BJ (cell line): ENCODE results near the gene ZNF319. TPM values are rescaled to one million over a fixed set of nuclear protein-coding genes. Genes with fewer than 3 reads are reported as not detected.

Experiments used
- CTCF ChIA-PET: fragments of 350-600 bp; formaldehyde crosslinking; extraction: SDS; loops from one replicate; lab custom pipeline; 2021; ENCODE audit warnings: antibody characterized with exemption, inconsistent platforms; lab: Yijun Ruan, JAX
- POLR2A ChIA-PET: fragments of 300-600 bp; sonication (Branson Sonifier 250); formaldehyde crosslinking; extraction: SDS; loops from one replicate; lab custom pipeline; 2021; ENCODE audit warnings: antibody characterized with exemption; lab: Charles Lee
- DNase-seq: peaks from one replicate; pipeline ENCODE4 v3.0.0-alpha.2; 2011; ENCODE audit warnings: low read depth
- H3K27me3 ChIP-seq: 2 replicates; pipeline ENCODE4 v1.6.0; 2011; ENCODE audit warnings: low read length; ENCODE audit not compliant: control insufficient read depth, insufficient read depth
- H3K36me3 ChIP-seq: 2 replicates; pipeline ENCODE4 v1.5.1; 2011; ENCODE audit warnings: low read length; ENCODE audit not compliant: control insufficient read depth, insufficient read depth
- H3K4me3 ChIP-seq: 2 replicates; pipeline ENCODE4 v1.5.1; 2011; ENCODE audit warnings: low read depth, mild to moderate bottlenecking, control low read depth, low read length
- polyA plus RNA-seq: library from polyadenylated mRNA; depleted of rRNA; stranded (reverse); fragments of >200 nt; gene quantifications from 2 replicates; pipeline ENCODE4 v1.2.3, GENCODE V29; 2011
- TF ChIP-seq, protein P1 (sequence below): IDR thresholded peaks from 2 replicates; pipeline ENCODE4 v1.5.1; 2011; ENCODE audit warnings: low read depth, mild to moderate bottlenecking, control low read depth, inconsistent platforms, low read length, moderate library complexity; ENCODE audit not compliant: insufficient read depth

Gene ZNF319
- polyA plus RNA-seq, 1 experiment = 5.8 TPM

DNA sequence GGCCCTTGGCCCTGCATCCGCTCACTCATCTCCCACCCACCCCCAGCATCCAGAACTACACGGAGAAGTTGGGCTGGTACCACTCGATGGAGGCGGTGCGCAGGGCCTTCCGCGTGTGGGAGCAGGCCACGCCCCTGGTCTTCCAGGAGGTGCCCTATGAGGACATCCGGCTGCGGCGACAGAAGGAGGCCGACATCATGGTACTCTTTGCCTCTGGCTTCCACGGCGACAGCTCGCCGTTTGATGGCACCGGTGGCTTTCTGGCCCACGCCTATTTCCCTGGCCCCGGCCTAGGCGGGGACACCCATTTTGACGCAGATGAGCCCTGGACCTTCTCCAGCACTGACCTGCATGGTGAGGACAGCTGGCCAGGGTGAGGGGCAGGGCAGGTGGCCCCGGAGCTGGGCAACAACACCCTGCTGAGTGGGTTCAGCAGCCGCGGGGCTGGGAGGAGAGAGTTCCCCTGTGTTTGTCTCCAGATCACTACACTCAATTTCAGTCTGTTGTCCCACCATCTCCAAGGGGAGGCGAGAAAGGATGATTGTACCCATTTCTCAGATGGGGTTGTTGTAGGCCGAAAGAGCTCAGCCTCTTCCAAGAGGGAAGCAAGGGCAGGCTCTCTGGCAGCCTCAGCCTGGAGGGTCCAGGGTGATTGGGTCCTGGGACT lies 39.5 kb upstream of the ZNF319 start:
- H3K4me3 ChIP-seq = no peak overlapping the region
- TF ChIP-seq, protein P1, sequence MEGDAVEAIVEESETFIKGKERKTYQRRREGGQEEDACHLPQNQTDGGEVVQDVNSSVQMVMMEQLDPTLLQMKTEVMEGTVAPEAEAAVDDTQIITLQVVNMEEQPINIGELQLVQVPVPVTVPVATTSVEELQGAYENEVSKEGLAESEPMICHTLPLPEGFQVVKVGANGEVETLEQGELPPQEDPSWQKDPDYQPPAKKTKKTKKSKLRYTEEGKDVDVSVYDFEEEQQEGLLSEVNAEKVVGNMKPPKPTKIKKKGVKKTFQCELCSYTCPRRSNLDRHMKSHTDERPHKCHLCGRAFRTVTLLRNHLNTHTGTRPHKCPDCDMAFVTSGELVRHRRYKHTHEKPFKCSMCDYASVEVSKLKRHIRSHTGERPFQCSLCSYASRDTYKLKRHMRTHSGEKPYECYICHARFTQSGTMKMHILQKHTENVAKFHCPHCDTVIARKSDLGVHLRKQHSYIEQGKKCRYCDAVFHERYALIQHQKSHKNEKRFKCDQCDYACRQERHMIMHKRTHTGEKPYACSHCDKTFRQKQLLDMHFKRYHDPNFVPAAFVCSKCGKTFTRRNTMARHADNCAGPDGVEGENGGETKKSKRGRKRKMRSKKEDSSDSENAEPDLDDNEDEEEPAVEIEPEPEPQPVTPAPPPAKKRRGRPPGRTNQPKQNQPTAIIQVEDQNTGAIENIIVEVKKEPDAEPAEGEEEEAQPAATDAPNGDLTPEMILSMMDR = no peak
- H3K27me3 ChIP-seq = no peaks in the 10 kb centered on the region
- no peaks in the 10 kb centered on the region for H3K36me3 ChIP-seq
- ChIA-PET POLR2A (no interaction called here), CTCF (interaction anchor here (1.3 kb wide), 1 partner anchor 82 kb away, joined by 3 read pairs; no protein-coding TSS in a partner anchor)
- DNase-seq = no peak

DNA sequence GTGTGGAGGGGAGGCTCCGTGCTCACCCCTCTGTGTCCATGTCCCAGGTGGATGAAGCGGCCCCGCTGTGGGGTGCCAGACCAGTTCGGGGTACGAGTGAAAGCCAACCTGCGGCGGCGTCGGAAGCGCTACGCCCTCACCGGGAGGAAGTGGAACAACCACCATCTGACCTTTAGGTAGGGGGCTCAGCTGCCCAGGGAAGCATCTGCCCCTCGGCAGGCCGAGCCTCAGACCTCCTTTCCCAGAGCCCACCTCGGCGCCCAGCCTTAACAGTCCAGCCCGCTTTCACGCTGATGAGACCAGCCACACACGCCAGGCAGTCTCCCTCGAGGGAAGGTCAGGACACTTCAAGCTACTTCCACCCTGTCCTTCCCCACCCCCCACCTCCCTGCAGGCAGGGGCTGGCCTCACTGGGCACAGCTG lies 37.8 kb upstream of the ZNF319 start:
- CTCF ChIA-PET = interaction anchor here (0.6 kb wide), 1 partner anchor 14 kb away, joined by 3 read pairs; no protein-coding TSS in a partner anchor
- TF ChIP-seq, protein P1 = no peak
- POLR2A ChIA-PET = no interaction called here

DNA sequence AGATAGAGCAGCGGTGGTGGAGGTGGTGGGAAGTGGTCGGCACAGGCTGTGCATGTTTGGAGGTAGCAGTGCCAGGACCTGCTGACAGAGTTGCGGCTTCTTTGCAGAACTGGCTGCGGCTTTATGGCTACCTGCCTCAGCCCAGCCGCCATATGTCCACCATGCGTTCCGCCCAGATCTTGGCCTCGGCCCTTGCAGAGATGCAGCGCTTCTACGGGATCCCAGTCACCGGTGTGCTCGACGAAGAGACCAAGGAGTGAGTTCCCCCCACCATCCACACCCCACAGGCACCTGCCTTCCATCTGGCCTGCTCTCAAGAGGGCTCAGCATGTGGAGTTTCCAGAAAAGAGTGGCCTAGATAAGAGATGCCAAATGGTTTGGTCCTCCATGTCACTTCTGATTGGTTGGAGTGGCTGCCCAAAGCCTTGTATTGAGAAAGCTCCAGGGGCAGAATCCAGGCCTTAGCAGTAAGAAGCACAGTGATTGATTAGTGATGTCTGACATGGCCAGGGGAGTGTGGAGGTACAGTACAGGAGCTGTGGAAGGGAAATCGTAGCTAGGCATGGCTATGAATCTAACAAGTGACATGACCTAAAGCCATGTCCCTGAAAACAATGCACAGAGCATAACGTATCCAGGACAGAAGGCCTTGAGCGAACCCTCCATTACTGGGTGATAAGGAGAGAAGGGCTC lies 37.0 kb upstream of the ZNF319 start:
- no peak for DNase-seq
- POLR2A ChIA-PET = no interaction called here
- Histone ChIP-seq H3K27me3 (no peaks in the 10 kb centered on the region; the same call in 1 of the 2 replicates), H3K36me3 (no peaks in the 10 kb centered on the region), H3K4me3 (no peak overlapping the region)
- TF ChIP-seq, protein P1 = no peak
- CTCF ChIA-PET = interaction anchor here (0.6 kb wide), 1 partner anchor 14 kb away, joined by 3 read pairs; no protein-coding TSS in a partner anchor

More for the DNA sequence above, 37.8 kb upstream of the ZNF319 start:
- Histone ChIP-seq H3K27me3 (no peaks in the 10 kb centered on the region; the same call in 1 of the 2 replicates), H3K36me3 (no peaks in the 10 kb centered on the region), H3K4me3 (no peak overlapping the region)
- no peak for DNase-seq

DNA sequence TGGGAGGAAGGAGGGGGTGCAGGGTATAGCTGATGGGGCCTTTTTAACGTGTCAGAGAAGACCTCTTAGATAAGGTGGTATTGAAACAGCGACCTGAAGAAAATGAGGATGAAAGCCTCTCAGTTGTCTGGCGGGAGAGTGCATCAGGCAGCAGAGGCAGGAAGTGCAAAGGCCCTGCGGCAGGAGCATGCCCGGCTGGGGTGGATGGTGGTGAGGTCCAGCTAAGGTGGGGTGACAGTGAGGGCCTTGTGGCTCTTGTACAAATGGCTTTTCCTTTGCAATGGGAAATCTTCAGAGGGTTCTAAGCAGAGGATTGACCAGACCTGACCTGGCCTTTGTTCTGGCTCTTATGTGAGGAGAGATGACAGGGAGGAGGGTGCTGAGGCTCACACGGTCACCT lies 36.5 kb upstream of the ZNF319 start:
- TF ChIP-seq, protein P1 = no peak
- Histone ChIP-seq H3K27me3 (no peaks in the 10 kb centered on the region; the same call in 1 of the 2 replicates), H3K4me3 (no peak overlapping the region), H3K36me3 (no peaks in the 10 kb centered on the region)
- CTCF ChIA-PET = no interaction called here
- POLR2A ChIA-PET = no interaction called here
- no peak for DNase-seq
